Activated CD8-positive, alpha-beta T cell treated with anti-CD3 and anti-CD28 coated beads for 36 hours (primary cell): ENCODE results near the gene STARD9. TPM values are rescaled to one million over a fixed set of nuclear protein-coding genes. Genes with fewer than 3 reads are reported as not detected.
A peak's percentile ranks its signal among the peaks of the same experiment; 100 is the strongest.
"Not testable (repeated sequence)": the region's sequence is repeated elsewhere in the genome, so short reads cannot be mapped to it uniquely, and the experiment has no call there.

Experiments
- ATAC-seq: fragments of 200-7000 bp; cut with Tn5 transposase; one replicate; pipeline ENCODE4 v1.10.0; 2021; ENCODE audit warnings: mild to moderate bottlenecking, moderate library complexity
- CTCF ChIA-PET: fragments of 350-600 bp; sonication (Branson Sonifier 250); formaldehyde crosslinking; loops from one replicate; lab custom pipeline; 2021; ENCODE audit warnings: antibody characterized with exemption; lab: Charles Lee
- POLR2A ChIA-PET: fragments of 350-600 bp; sonication (Branson Sonifier 250); formaldehyde crosslinking; loops from one replicate; lab custom pipeline; 2021; ENCODE audit warnings: antibody characterized with exemption; lab: Charles Lee
- DNase-seq: peaks from one replicate; pipeline ENCODE4 v3.0.0-alpha.2; 2020
- H3K27ac Mint-ChIP-seq: one replicate; pipeline ENCODE4 v1.8.0; 2021; ENCODE audit warnings: mild to moderate bottlenecking, mixed read lengths
- H3K27me3 Mint-ChIP-seq: one replicate; pipeline ENCODE4 v1.8.0; 2021; ENCODE audit warnings: mixed read lengths
- H3K36me3 Mint-ChIP-seq: one replicate; pipeline ENCODE4 v1.8.0; 2021; ENCODE audit warnings: low read depth, mixed read lengths
- H3K4me1 Mint-ChIP-seq: one replicate; pipeline ENCODE4 v1.8.0; 2021; ENCODE audit warnings: low read depth, mixed read lengths
- H3K4me3 Mint-ChIP-seq: one replicate; pipeline ENCODE4 v1.8.0; 2021; ENCODE audit warnings: mild to moderate bottlenecking, moderate library complexity, mixed read lengths
- H3K9me3 Mint-ChIP-seq: one replicate; pipeline ENCODE4 v1.8.0; 2021; ENCODE audit warnings: mixed read lengths
- intact Hi-C: fragments of 100-400 bp; cut with micrococcal nuclease; formaldehyde crosslinking; loops from one replicate; pipeline ENCODE4 v1.10.0; 2022
- total RNA-seq, 2 experiments: library from RNA; stranded (reverse); gene quantifications; one replicate each; pipeline ENCODE4 v1.2.3, GENCODE V29; 2021
- TF ChIP-seq, protein P1 (sequence below): fragments of 200-600 bp; IDR thresholded peaks from one replicate; pipeline ENCODE4 v1.8.0; 2022; ENCODE audit warnings: antibody characterized with exemption, mild to moderate bottlenecking

STARD9 gene
- total RNA-seq, 2 experiments from 2014 or later = 4.8 to 6.4 TPM

DNA sequence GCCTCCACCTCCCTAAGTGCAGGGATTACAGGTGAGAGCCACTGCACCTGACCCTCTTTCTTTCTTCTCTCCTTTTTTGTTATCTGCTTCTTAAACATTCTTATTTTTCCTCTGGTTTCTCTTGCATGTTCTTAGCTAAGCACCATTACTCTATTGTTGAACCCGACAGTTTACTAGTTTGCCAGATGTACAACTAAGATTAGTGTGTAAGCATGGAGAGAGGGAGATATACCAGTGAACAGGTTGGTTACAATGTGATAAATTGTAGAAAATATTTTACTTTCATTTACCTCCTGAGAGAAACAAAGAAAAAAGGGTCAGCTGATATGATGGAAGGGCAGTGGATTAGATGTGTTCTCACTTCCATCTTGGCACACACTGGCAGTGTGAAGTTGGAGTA, 21.9 kb upstream of the STARD9 start:
- intact Hi-C loops = no loop called here
- peaks cover 24% of the 10 kb centered on the region for H3K4me1 Mint-ChIP-seq
- ChIA-PET POLR2A (interaction anchor here (1.0 kb wide), 1 partner anchor 53 kb away, joined by 4 read pairs; no protein-coding TSS in a partner anchor), CTCF (no interaction called here)
- H3K27ac Mint-ChIP-seq = peak overlapping the region; percentile 55
- ATAC-seq (no peak), DNase-seq (no peak)
- no peaks in the 10 kb centered on the region for H3K27me3 Mint-ChIP-seq
- H3K9me3 Mint-ChIP-seq = no peaks in the 10 kb centered on the region
- peaks cover 11% of the 10 kb centered on the region for H3K36me3 Mint-ChIP-seq
- TF ChIP-seq, protein P1, sequence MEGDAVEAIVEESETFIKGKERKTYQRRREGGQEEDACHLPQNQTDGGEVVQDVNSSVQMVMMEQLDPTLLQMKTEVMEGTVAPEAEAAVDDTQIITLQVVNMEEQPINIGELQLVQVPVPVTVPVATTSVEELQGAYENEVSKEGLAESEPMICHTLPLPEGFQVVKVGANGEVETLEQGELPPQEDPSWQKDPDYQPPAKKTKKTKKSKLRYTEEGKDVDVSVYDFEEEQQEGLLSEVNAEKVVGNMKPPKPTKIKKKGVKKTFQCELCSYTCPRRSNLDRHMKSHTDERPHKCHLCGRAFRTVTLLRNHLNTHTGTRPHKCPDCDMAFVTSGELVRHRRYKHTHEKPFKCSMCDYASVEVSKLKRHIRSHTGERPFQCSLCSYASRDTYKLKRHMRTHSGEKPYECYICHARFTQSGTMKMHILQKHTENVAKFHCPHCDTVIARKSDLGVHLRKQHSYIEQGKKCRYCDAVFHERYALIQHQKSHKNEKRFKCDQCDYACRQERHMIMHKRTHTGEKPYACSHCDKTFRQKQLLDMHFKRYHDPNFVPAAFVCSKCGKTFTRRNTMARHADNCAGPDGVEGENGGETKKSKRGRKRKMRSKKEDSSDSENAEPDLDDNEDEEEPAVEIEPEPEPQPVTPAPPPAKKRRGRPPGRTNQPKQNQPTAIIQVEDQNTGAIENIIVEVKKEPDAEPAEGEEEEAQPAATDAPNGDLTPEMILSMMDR = no peak
- no peak overlapping the region for H3K4me3 Mint-ChIP-seq

- CTCF ChIA-PET = interaction anchor here (1.3 kb wide), 1 partner anchor 93 kb away, joined by 3 read pairs; no protein-coding TSS in a partner anchor
- H3K27ac Mint-ChIP-seq, H3K9me3 Mint-ChIP-seq, POLR2A ChIA-PET, ATAC-seq, H3K27me3 Mint-ChIP-seq, DNase-seq, intact Hi-C loops, H3K4me3 Mint-ChIP-seq: not testable (repeated sequence)
- Mint-ChIP-seq H3K36me3 (peaks cover 22% of the 10 kb centered on the region), H3K4me1 (peaks cover 15% of the 10 kb centered on the region)
Observed at GRCh38 chr15:42556550-42557207, 18.7 kb upstream of the STARD9 start.

DNA sequence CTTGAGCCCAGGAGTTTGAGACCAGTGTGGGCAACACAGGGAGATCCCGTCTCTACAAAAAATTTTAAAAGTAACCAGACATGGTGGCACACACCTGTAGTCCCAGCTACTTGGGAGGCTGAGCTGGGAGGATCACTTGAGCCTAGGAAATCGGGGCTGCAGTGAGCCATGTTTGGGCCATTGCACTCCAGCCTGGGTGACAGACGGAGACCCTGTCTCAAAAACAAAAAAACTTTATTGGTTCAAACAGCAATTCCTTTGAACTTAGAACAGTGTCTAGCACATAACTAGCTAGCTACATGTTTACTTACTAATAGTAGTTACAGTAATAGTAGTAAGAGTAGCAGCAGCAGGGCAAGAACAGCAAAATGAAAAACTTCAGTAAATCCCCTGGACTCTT, 16.7 kb upstream of the STARD9 start:
- Mint-ChIP-seq H3K27me3 (no peaks in the 10 kb centered on the region), H3K4me3 (no peak overlapping the region), H3K36me3 (peaks cover 17% of the 10 kb centered on the region), H3K4me1 (peaks cover 6% of the 10 kb centered on the region), H3K27ac (no peak overlapping the region), H3K9me3 (no peaks in the 10 kb centered on the region)
- POLR2A ChIA-PET = no interaction called here
- CTCF ChIA-PET = interaction anchor here (0.6 kb wide), 1 partner anchor 33 kb away, joined by 4 read pairs; no protein-coding TSS in a partner anchor
- TF ChIP-seq, protein P1 = no peak
- intact Hi-C loops = no loop called here
- ATAC-seq = no peak
- DNase-seq = no peak

DNA sequence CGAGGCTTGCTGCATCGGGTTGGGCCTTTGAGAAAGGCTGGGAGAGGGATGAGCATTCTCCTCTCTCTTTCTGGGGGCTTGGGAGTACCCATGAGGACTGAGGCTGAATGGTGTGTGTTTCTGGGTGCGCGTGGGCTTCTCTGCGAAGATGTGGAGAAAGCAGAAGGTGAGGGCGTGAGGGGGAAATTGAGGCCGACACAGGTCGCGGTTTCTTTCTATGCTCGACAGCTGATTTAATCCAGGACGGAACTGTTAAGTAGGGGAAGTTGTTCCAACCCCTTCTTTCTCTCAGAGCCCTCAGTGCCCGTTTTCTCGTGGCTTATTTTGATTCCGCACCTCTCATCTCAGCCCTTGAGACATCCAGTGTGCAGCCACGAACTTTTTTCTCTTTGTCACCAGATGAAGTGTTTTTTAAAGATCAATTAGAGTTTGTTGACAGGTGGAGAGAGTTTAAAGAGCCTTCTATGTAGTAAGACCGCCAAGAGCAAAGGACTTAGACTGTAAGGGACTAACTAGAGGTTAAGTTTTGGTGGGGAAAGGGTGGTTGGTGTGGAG, 711 bp downstream of the STARD9 start:
- POLR2A ChIA-PET = interaction anchor here (0.6 to 1.5 kb wide), 7 partner anchors 11 to 71 kb away, joined by 3 to 17 read pairs (median 3); partner anchors contain the start of genes HAUS2 and LRRC57
- intact Hi-C loops = no loop called here
- Mint-ChIP-seq H3K27ac (peak overlapping the region; percentile 89), H3K4me3 (peak overlapping the region; percentile 93), H3K36me3 (peaks cover 2% of the 10 kb centered on the region), H3K9me3 (no peaks in the 10 kb centered on the region), H3K4me1 (peaks cover 34% of the 10 kb centered on the region), H3K27me3 (no peaks in the 10 kb centered on the region)
- CTCF ChIA-PET = interaction anchor here (1.0 to 1.8 kb wide), 4 partner anchors 10 to 351 kb away, joined by 3 to 6 read pairs (median 4); no protein-coding TSS in a partner anchor
- TF ChIP-seq, protein P1 = no peak
- DNase-seq (no peak), ATAC-seq (no peak)

- DNase-seq (peak; percentile 27), ATAC-seq (no peak)
- ChIA-PET POLR2A (interaction anchor here (0.6 to 1.4 kb wide), 4 partner anchors 11 to 71 kb away, joined by 3 to 6 read pairs (median 3); no protein-coding TSS in a partner anchor), CTCF (no interaction called here)
- H3K4me1 Mint-ChIP-seq = peaks cover 36% of the 10 kb centered on the region
- no peaks in the 10 kb centered on the region for H3K27me3 Mint-ChIP-seq
- TF ChIP-seq, protein P1 = no peak
- peaks cover under 1% of the 10 kb centered on the region for H3K36me3 Mint-ChIP-seq
- H3K27ac Mint-ChIP-seq = no peak overlapping the region
- H3K4me3 Mint-ChIP-seq = peak overlapping the region; percentile 93
- intact Hi-C loops = no loop called here
- no peaks in the 10 kb centered on the region for H3K9me3 Mint-ChIP-seq
Observed at GRCh38 chr15:42576776-42577175, 1.4 kb downstream of the STARD9 start.
